DMS153 treated with DMSO at 0.1 percent for 48 hours (cell line): ENCODE results near the gene SOX3.

Source experiments
- DNase-seq: peaks from one replicate; lab custom pipeline; 2025; ENCODE audit not compliant: unreplicated experiment; lab: John Stamatoyannopoulos, UW

SOX3 gene

DNA sequence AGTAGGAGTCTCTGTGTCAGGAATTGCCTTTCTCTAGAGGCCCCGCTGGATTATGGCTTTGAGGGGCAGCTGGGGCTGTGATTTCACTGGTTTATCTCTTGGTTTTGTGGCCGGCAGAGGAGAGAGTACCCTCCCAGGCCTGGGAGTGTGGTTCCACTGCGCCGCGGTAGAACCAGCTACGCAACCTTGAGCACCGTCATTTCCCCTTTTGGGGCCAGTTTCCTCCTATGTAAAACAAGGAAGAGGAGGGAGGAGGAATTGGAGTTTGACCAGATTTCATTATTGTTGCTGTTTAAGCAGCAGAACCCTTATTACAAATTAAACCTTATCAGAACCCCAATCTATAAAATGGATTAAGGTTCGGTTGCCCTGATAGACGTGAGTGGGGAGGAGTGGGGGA, 4.4 kb downstream of the SOX3 start:
- no peak for DNase-seq

DNA sequence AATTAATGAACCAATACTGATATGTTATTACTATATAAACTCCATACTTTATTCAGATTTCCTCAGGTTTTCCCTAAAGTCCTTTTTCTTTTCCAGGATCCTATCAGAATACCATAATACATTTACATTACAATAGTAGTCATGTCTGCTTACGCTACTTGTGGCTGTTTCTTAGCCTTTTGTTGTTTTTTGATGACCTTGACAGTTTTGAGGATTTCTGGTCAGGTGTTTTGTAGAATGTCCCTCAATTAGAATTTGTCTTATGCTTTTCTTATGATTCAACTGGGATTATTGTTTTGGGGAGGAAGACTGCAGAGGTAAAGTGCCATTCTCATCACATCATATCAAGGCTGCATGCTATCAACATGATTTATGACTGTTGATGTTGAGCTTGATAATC, 9.1 kb downstream of the SOX3 start:
- DNase-seq = no peak

DNA sequence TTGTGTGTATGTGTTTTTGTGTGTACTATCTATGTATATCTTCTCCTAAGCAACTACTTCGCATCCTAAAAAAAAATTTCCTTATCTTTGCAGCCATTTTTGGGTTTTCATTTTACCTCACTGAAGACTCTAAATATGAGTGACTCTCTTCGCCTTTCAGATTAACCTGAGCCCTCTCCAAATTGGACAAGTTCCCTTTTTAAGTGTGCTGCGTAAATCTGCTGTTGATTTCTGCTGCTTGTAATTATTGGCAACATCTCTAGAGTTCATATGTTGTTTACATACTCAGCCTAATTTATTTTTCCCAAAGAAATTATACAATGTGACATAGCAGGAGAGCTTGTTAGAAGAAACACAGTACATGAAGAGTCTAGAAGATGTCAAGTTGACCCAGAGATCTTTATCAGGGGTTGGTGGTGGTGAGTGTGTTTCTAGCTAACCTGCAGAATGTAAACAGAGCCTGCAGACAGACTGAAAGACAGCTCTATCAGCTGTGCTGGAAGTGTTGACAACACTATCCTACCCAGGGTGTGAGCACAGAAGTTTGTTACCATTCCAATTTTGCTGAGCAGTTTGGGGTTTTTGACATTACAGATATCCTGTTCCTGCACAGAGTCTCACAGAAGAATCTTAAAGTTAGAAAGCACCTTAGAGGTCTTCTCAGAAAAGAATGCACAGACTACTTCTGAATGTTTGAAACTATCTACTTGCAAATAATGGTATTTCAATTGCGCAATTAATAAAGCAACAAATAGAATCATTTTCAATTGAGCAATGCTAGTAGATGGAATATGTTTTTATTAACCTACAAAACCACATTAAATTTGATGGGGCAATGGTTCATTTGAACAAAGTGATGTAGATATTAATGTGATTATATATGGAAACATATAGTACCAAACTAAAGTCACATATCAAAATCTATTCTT, 12.5 kb downstream of the SOX3 start:
- DNase-seq = no peak

DNA sequence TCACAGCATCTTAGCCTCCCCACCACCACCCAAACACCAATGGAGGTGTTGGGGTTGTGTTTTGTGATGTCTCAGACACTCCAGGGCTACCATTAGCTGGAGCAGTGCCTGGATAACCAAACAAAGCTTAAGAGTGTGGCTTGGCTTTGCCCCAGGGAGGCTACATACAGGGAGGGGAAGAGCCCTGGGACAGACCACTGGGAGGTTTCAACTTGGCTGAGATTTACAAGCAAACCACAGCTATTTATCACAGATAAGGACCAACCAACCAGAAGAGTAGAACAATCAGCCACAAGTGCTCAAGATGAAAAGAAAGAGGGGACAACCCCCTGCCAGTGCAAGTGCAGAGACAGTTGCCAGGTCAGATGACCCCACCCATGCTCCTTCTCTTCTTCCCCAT, 24.1 kb downstream of the SOX3 start:
- DNase-seq = no peak

DNA sequence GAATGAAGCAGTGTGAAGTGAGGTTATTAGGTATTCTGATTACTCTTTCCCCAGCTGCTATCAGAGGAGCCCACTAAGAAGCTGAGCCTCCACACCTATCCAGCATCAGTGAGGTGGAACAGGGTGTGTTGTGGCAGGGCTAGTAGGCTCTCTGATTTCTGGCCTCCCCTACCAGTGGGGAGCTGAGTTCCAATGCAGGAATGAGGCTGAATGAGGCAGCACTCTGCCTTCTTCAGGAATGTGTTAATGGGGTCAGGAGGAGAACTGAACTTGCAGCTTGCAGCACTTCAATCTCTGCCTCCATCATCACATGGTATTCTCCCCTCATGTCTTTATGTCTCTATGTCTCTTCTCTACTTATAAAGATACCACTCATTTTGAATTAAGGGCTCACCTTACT, 26.9 kb downstream of the SOX3 start:
- DNase-seq = no peak

DNA sequence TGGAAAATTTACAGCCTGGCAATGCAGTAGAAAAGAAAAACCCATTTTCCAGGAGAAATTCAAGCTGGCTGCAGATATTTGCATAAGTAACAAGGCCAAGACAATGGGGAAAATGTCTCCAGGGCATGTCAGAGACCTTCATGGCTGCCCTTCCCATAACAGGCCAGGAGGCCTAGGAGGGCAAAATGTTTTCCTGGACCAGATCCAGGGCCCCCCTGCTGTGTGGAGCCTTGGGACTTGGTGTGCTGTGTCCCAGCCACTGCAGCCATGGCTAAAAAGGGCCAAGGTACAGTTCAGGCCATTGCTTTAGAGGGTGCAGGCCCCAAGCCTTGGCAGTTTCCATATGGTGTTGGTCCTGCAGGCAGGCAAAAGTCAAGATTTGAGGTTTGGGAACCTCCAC, 29.8 kb downstream of the SOX3 start:
- DNase-seq = no peak

DNA sequence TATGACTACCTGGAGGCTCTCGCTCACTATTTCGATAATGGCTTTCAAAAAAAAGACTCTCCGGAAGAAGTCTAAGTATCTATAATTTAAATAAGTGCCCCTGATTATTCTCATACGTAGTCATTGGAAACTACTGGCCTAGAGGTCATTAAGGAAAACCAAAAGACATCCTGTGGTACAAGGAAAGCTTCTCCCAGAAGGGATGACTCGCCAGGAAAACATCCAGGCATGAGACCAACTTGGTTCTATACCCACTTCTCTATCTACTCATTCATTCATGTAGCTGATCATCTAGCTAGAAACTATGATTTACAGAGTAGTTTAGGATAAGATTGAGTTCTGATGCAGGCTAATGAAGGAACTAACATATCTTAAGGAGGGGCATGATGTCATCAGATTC, 37.7 kb downstream of the SOX3 start:
- no peak for DNase-seq
